ENCODE measurements around the gene IFFO2.

The IFFO2 gene

GRCh38 chr1:18957532-18958300, 1.2 kb upstream of the IFFO2 start:
- Histone ChIP-seq H3K36me3 (replicated peaks) (no peaks in the 10 kb centered on the region), H3K27me3 (replicated peaks) (no peaks in the 10 kb centered on the region), H3K27ac (no peak overlapping the region), H3K4me3 (ENCODE audit: low read depth, low read length) (peak overlapping the region; percentile 74)
- in situ Hi-C loops (cut with HindIII; ENCODE audit: low pct_ligation_motif_present, low sequenced_read_pairs), result no loop called here
- no peak for TF ChIP-seq CTCF (IDR thresholded peaks at IDR 0.05; ENCODE audit: low read depth, low read length, missing control alignments)
- DNase-seq, result no peak

DNA sequence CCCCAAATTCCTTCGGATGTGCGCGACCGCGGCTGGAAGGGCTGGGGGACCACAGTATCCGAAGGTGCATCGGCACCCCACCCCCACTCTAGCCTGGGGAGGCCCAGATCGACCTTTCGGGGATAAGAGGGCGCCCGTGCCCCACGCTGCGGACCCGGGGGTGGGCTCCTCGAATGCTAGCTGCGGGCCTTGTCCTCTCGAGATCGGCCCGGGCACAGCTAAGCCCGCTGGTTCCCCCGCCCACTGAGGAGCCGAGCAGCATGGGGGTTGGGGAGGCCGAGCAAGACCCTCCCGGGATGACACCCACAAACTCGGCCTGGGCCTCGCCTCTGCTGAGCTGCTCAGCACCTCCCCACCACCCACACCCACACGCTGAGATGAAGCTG, 653 bp upstream of the IFFO2 start:
- Histone ChIP-seq H3K4me3 (ENCODE audit: low read depth, low read length) (peak overlapping the region; percentile 74), H3K27me3 (replicated peaks) (no peaks in the 10 kb centered on the region), H3K27ac (peak overlapping the region; percentile 20), H3K36me3 (replicated peaks) (no peaks in the 10 kb centered on the region)
- TF ChIP-seq CTCF (IDR thresholded peaks at IDR 0.05; ENCODE audit: low read depth, low read length, missing control alignments), result no peak
- DNase-seq, result no peak
- in situ Hi-C loops (cut with HindIII; ENCODE audit: low pct_ligation_motif_present, low sequenced_read_pairs), result no loop called here

GRCh38 chr1:18955441-18956192, 859 bp downstream of the IFFO2 start:
- Histone ChIP-seq H3K27ac (peak overlapping the region; percentile 45), H3K4me3 (ENCODE audit: low read depth, low read length) (peak overlapping the region; percentile 70), H3K36me3 (replicated peaks) (no peaks in the 10 kb centered on the region), H3K27me3 (replicated peaks) (no peaks in the 10 kb centered on the region)
- in situ Hi-C loops (cut with HindIII; ENCODE audit: low pct_ligation_motif_present, low sequenced_read_pairs), result no loop called here
- TF ChIP-seq CTCF (IDR thresholded peaks at IDR 0.05; ENCODE audit: low read depth, low read length, missing control alignments), result no peak
- DNase-seq, result no peak

DNA sequence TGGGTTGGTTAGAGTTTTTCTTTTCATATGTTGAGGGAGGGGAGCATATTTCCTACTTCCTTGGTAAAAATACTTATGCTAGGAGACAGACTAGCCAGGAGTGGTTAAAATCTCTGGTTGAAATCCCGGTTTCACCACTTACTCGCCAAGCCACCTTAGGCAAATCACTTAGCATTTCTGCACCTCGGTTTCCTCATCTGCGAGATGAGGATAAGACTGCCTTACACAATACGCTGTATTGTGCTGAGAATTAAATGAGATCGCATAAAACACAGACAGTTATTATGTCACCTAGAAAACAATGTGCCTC, 1.4 kb downstream of the IFFO2 start:
- Histone ChIP-seq H3K27ac (peak overlapping the region; percentile 45), H3K36me3 (replicated peaks) (no peaks in the 10 kb centered on the region), H3K4me3 (ENCODE audit: low read depth, low read length) (peak overlapping the region; percentile 70), H3K27me3 (replicated peaks) (no peaks in the 10 kb centered on the region)
- TF ChIP-seq CTCF (IDR thresholded peaks at IDR 0.05; ENCODE audit: low read depth, low read length, missing control alignments), result no peak
- in situ Hi-C loops (cut with HindIII; ENCODE audit: low pct_ligation_motif_present, low sequenced_read_pairs), result no loop called here
- DNase-seq, result no peak

- Histone ChIP-seq H3K4me3 (ENCODE audit: low read depth, low read length) (peak overlapping the region; percentile 70), H3K36me3 (replicated peaks) (no peaks in the 10 kb centered on the region), H3K27me3 (replicated peaks) (no peaks in the 10 kb centered on the region), H3K27ac (peak overlapping the region; percentile 45)
- TF ChIP-seq CTCF (IDR thresholded peaks at IDR 0.05; ENCODE audit: low read depth, low read length, missing control alignments), result no peak
- DNase-seq, result peak; percentile 54
- in situ Hi-C loops (cut with HindIII; ENCODE audit: low pct_ligation_motif_present, low sequenced_read_pairs), result no loop called here
Measured at GRCh38 chr1:18954270-18955071, 2.0 kb downstream of the IFFO2 start.
